ENCODE results near the gene LRP1-AS. TPM values are rescaled to one million over a fixed set of nuclear protein-coding genes. Genes with fewer than 3 reads are reported as not detected.

Gene LRP1-AS
- total and polyA plus RNA-seq, 10 of the 15 experiments (the other 5 are each of a cell fraction or from before 2014, with no cell fraction given), result not detected

GRCh38 chr12:57119294-57120085, 27.9 kb downstream of the LRP1-AS start:
- H3K27ac ChIP-seq (ENCODE audit: control insufficient read depth, insufficient read depth), result no peak overlapping the region
- FAIRE-seq (no peak), ATAC-seq (peak; percentile 54), DNase-seq (ENCODE audit: low read depth, low spot score) (no peak)
- intact Hi-C loops (cut with micrococcal nuclease; ENCODE audit: unreplicated experiment) (loop anchor here (5.0 kb wide), 1 partner anchor 123 kb away; no protein-coding TSS in a partner anchor), in situ Hi-C loops (cut with MboI) (loop anchor here (5.0 kb wide), 1 partner anchor 63 kb away; no protein-coding TSS in a partner anchor)
- ChIA-PET POLR2A (interaction anchor here (0.6 kb wide), 1 partner anchor 19 kb away, joined by 7 read pairs; no protein-coding TSS in a partner anchor), SMC1A (ENCODE audit: uncharacterized antibody, unreplicated experiment) (interaction anchor here (2.7 kb wide), 1 partner anchor 50 kb away, joined by 7 read pairs; no protein-coding TSS in a partner anchor), CTCF (interaction anchor here (0.8 to 9.3 kb wide), 4 partner anchors 7 to 118 kb away, joined by 3 to 159 read pairs (median 22); partner anchors contain the start of gene STAT6), RAD21 (ENCODE audit: unreplicated experiment) (interaction anchor here (2.2 kb wide), 1 partner anchor 50 kb away, joined by 9 read pairs; no protein-coding TSS in a partner anchor)
- H3K4me2 ChIP-seq (ENCODE audit: control insufficient read depth, insufficient read depth), result peak overlapping the region; percentile 7
- TF ChIP-seq SMC3 (IDR thresholded peaks at IDR 0.05; ENCODE audit: borderline replicate concordance, low read length), result no peak
- TF ChIP-seq ZBED1 (IDR thresholded peaks at IDR 0.05; ENCODE audit: borderline replicate concordance), result no peak
- peak; percentile 8; the same call in 1 of the 2 replicates for TF ChIP-seq RUNX3 (IDR thresholded peaks at IDR 0.05; ENCODE audit: low read length)
- TF ChIP-seq FOXK2 (IDR thresholded peaks at IDR 0.05), result no peak
- TF ChIP-seq SMAD5 (IDR thresholded peaks at IDR 0.05; ENCODE audit: low read depth), result no peak
- TF ChIP-seq TCF12 (IDR thresholded peaks at IDR 0.05; ENCODE audit: low read depth, low read length), result 0 out of 2 replicates have a peak, but pooled peaks have one; percentile 8
- no peak for TF ChIP-seq ZBTB33 (IDR thresholded peaks at IDR 0.05)
- TF ChIP-seq ZNF217 (IDR thresholded peaks at IDR 0.05), result no peak
- TF ChIP-seq STAT1 (conservative IDR thresholded peaks at IDR 0.05), result no peak
- no peak for TF ChIP-seq RELA (IDR thresholded peaks at IDR 0.05; ENCODE audit: borderline replicate concordance, partially characterized antibody)
- no peak for TF ChIP-seq HDAC6 (IDR thresholded peaks at IDR 0.05; ENCODE audit: unreplicated experiment)
- peak; percentile 4 for TF ChIP-seq BCL3 (IDR thresholded peaks at IDR 0.05; ENCODE audit: borderline replicate concordance, insufficient read depth, low read depth, low read length, poor library complexity, severe bottlenecking)
- H3K27me3 ChIP-seq (replicated peaks in 1 of 2; ENCODE audit: control insufficient read depth in 2 of 2, insufficient read depth in 2 of 2, low read length in 1 of 2), result no peaks in the 10 kb centered on the region; a peak in 1 of 4 replicates
- H3K36me3 ChIP-seq (ENCODE audit: control insufficient read depth in 2 of 2, insufficient read depth in 2 of 2, low read length in 1 of 2), result no peaks in the 10 kb centered on the region
- peak overlapping the region; percentile 68 for H2AFZ ChIP-seq (ENCODE audit: control insufficient read depth, low read depth, low read length)
- no peaks in the 10 kb centered on the region for H4K20me1 ChIP-seq (ENCODE audit: control insufficient read depth, insufficient read depth)
- peaks cover 13% of the 10 kb centered on the region for H3K4me1 ChIP-seq (ENCODE audit: control insufficient read depth, insufficient read depth, low read length)
- WGBS (ENCODE audit: insufficient coverage, insufficient replicate concordance, low lambda C conversion rate, missing lambda C conversion rate), result 42% methylated on average over 5 of the region's 5 CpGs
- no peak overlapping the region for H3K9ac ChIP-seq (ENCODE audit: control insufficient read depth, insufficient read depth, low read length)
- peaks cover 7% of the 10 kb centered on the region for H3K9me3 ChIP-seq (replicated peaks; ENCODE audit: control insufficient read depth, insufficient read depth, low read length)
- no peaks in the 10 kb centered on the region for H3K79me2 ChIP-seq (ENCODE audit: control insufficient read depth, insufficient read depth, low read length)
- no TSS peak for BruUV-seq (replicated peaks)
- H3K4me3 ChIP-seq, result no peak overlapping the region

Measured in GM12878 (cell line).